HG03342 (cell line): ENCODE data around the gene ZC3H7B.

Experiments
- ATAC-seq: cut with Tn5 transposase; IDR thresholded peaks from one replicate; pipeline ENCODE4 v1.9.1; 2021; ENCODE audit warnings: mild to moderate bottlenecking, moderate library complexity; ENCODE audit not compliant: unreplicated experiment

The ZC3H7B gene

DNA sequence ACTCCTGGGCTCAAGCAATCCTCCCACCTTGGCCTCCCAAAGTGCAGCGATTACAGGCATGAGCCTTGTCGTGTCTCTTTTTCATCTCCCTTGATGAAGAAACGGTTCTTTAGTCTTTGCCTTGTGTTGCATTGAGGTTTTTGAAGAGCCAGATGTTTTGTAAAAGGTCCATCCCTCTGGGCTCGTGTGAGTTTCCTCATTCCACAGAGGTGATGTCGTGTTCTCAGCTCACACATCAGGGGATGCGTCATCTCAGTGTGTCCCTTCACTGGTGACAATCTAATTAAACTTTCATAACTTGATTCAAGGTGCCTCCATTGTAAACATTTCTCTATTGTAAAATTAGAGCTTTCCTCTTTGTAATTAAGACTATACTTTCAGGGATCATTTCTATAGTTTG lies 50.7 kb downstream of the ZC3H7B start:
- no peak for ATAC-seq

- no peak for ATAC-seq
These were observed 52.7 kb downstream of the ZC3H7B start for GRCh38 chr22:41353862-41354575.

- ATAC-seq, result no peak
These were observed 53.7 kb downstream of the ZC3H7B start for GRCh38 chr22:41354979-41355378.

- ATAC-seq, result no peak
These were observed 54.6 kb downstream of the ZC3H7B start for GRCh38 chr22:41355895-41356294.

- no peak for ATAC-seq
These were observed 55.2 kb downstream of the ZC3H7B start for GRCh38 chr22:41356430-41357028.

DNA sequence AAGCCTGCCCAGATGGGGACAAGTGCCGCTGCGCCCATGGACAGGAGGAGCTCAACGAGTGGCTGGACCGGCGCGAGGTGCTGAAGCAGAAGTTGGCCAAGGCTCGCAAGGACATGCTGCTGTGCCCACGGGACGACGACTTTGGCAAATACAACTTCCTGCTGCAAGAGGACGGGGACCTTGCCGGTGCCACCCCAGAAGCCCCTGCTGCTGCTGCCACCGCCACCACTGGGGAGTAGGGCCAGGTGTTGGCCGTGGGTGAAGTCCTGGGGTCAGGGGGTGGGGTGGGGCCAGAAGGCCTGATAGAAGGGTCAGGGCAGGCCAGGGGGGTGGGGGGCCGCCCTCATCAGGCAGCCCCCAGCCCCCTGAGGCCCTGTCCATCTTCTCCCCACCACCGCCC lies 55.9 kb downstream of the ZC3H7B start:
- ATAC-seq, result no peak

GRCh38 chr22:41358927-41359326 lies 57.6 kb downstream of the ZC3H7B start:
- no peak for ATAC-seq

- no peak for ATAC-seq
These were observed 58.1 kb downstream of the ZC3H7B start for GRCh38 chr22:41359376-41359775.

- ATAC-seq, result no peak
These were observed 58.8 kb downstream of the ZC3H7B start for GRCh38 chr22:41360126-41360525.

GRCh38 chr22:41361716-41362310 lies 60.5 kb downstream of the ZC3H7B start:
- no peak for ATAC-seq

GRCh38 chr22:41362615-41363014 lies 61.3 kb downstream of the ZC3H7B start:
- ATAC-seq, result no peak

GRCh38 chr22:41364233-41364632 lies 62.9 kb downstream of the ZC3H7B start:
- ATAC-seq, result no peak

GRCh38 chr22:41364955-41365354 lies 63.6 kb downstream of the ZC3H7B start:
- no peak for ATAC-seq

DNA sequence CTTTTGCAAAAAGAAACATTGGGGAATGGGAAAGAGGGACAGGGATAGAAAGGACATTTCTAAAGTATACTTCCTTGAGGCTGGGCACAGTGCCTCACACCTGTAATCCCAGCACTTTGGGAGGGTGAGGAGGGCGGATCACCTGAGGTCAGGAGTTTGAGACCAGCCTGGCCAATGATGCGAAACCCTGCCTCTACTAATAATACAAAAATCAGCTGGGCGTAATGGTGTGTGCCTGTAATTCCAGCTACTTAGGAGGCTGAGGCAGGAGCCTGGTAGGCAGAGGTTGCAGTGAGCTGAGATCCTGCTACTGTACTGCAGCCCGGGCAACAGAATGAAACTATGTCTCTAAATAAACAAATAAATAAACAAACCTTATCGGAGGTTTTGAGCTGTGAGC lies 64.1 kb downstream of the ZC3H7B start:
- ATAC-seq, result no peak

GRCh38 chr22:41366323-41367029 lies 65.2 kb downstream of the ZC3H7B start:
- no peak for ATAC-seq

GRCh38 chr22:41367039-41367679 lies 65.8 kb downstream of the ZC3H7B start:
- no peak for ATAC-seq

DNA sequence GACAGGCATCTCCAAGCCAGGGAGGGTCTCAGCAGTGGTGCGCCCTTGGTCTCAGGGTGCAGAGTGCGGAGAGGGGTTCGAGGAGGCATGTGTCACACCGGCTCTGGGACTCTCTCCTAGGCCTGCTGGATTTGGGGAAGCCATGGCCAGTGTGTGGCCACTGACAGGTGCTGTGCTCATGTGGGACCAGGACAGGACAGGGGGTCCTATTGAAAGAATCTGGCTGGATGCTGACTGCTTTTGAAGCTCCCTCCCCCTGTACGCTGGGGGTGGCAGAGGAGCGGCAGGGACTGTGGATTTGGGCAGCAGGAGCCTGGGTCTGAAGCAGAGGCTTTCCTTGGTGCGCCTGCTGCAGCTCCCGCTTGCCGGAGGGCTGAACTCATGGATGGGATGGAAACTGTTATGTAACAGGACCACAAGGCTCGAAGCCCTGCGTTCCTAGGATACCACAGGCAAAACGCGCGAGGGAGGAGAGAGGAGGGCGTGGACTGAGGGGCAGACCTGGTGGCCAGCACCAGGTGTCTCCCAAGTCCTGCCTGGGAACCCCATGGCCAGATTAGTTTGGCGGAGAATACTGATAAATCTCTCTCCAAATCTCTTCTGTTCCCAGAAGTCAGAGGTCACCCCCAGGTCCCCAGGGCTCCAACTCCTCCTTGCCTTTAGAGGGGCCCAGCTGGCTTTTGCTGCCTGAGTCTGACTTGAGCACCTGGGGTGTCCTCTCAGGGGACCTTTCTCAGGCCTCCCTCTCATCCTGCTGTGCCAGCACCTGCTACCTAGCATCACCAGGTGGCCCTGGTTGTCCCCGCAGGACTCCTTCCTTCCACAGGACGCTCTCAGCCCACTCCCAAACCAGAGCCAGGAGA lies 66.6 kb downstream of the ZC3H7B start:
- ATAC-seq, result no peak

GRCh38 chr22:41368543-41369423 lies 67.5 kb downstream of the ZC3H7B start:
- ATAC-seq, result no peak

GRCh38 chr22:41369424-41369745 lies 68.1 kb downstream of the ZC3H7B start:
- ATAC-seq, result no peak

DNA sequence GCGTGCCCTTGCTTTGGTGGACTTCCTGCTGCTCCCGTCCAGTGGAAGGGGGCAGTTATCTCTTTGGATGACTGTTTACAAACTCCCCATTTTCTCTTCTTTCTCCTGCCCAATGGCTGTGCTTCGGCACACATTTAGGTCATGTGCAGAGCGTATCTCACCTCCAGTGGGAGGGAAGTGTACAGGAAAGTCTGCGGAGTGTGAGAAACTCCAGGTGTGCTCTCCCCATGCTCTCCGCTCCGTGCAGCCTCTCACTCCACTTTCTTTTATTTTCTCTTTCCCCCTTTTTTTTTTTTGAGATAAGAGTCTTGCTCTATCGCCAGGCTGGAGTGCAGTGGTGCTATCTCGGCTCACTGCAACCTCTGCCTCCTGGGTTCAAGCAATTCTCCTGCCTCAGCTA lies 68.5 kb downstream of the ZC3H7B start:
- ATAC-seq, result no peak
